Measurements from ENCODE around the gene UPP1. TPM values are rescaled to one million over a fixed set of nuclear protein-coding genes. Genes with fewer than 3 reads are reported as not detected.

UPP1 gene
- 10 to 100 TPM in 2 of 7 donors, 1 to 10 TPM in 5; 5.4 to 13.5 (median 7.1) TPM for total RNA-seq
- 1 to 10 TPM; 5.9 to 8.0 TPM for polyA plus RNA-seq
- long read RNA-seq, donor 1, partial matches to known transcripts: 1 of 13 reads
- long read RNA-seq, donor 1, other reads (novel, unspliced or antisense): 4 of 13 reads
- long read RNA-seq, donor 2, transcript UPP1-212 (3 exons, 2,782 nt): major isoform, 28 of 42 reads
- long read RNA-seq, donor 2, transcript UPP1-203 (9 exons, 1,375 nt): minor isoform, 5 of 42 reads
- long read RNA-seq, donor 2, partial matches to known transcripts: 7 of 42 reads
- long read RNA-seq, donor 2, other reads (novel, unspliced or antisense): 0 of 42 reads
- long read RNA-seq, donor 3, partial matches to known transcripts: 0 of 9 reads
- long read RNA-seq, donor 3, other reads (novel, unspliced or antisense): 2 of 9 reads

DNA sequence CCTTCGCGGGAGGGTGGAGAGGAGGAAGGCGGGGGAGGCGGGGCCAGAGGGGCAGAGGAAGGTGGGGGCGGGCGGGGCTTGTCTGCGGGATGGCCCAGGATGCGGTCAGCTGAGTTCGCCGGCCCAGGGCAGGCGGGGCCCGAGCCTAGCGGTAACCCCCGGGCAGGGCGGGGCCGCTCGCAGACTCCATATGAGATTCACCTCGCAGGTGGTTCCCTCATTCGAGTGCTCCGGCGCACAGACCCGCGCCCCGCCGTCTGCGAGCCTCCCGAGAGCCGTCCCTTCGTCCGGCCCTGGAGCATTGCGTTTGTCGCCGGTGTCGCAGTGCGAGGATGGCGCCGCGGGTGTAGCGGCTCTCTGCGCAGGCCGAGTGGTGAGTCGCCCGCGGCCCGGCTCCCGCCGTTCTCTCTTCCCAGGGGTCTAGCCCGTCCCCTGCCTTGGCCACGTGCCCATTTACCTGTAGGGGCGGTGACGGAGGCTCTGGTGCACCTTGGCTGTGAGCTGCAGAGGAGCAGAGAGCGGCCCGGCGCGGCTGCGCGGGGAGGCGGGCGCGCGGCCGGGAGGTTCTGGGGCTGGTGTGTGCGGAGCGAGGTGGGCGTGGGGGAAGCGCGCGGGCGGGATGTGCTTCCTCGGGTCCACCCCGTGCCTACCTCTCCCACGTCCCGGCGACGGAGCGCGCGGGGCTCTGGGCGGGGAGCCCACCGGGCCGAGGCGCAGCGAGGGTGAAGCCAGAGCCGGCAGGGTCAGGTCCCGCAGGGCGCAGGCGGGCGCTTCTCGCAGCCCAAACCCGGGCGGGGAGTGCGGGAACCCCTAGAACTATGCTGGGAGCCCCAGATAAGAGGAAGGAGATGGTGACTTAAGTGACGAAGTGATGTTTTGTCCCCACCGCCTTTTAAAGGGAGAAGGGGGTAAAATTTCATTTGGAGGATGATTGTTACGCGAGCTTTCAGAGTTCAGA, at the start of gene UPP1:
TSS of gene UPP1 (plus strand) at position 220 of the 958 bp plus-strand sequence. CDS start 5,519 bp downstream, outside the sequence.
- no peaks in the 10 kb centered on the region for H3K9me3 ChIP-seq
- no peak for TF ChIP-seq POLR2A (IDR thresholded peaks at IDR 0.05)
- TF ChIP-seq, protein P1, sequence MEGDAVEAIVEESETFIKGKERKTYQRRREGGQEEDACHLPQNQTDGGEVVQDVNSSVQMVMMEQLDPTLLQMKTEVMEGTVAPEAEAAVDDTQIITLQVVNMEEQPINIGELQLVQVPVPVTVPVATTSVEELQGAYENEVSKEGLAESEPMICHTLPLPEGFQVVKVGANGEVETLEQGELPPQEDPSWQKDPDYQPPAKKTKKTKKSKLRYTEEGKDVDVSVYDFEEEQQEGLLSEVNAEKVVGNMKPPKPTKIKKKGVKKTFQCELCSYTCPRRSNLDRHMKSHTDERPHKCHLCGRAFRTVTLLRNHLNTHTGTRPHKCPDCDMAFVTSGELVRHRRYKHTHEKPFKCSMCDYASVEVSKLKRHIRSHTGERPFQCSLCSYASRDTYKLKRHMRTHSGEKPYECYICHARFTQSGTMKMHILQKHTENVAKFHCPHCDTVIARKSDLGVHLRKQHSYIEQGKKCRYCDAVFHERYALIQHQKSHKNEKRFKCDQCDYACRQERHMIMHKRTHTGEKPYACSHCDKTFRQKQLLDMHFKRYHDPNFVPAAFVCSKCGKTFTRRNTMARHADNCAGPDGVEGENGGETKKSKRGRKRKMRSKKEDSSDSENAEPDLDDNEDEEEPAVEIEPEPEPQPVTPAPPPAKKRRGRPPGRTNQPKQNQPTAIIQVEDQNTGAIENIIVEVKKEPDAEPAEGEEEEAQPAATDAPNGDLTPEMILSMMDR (IDR thresholded peaks at IDR 0.05): no peak
- TF ChIP-seq EP300 (IDR thresholded peaks at IDR 0.05): no peak
- DNase-seq: peak; percentile 53 to 89 (median 84)
- peak within 1 kb of the TSS; percentile 70 for H3K4me3 ChIP-seq
- H3K27me3 ChIP-seq: no peaks in the 10 kb centered on the region
- intact Hi-C loops (cut with DNase I): no loop called here
- H3K36me3 ChIP-seq: no peaks in the 10 kb centered on the region
- H3K4me1 ChIP-seq (ENCODE audit: insufficient read depth): peaks cover 9% of the 10 kb centered on the region
- 4 to 6% (median 5%) methylated on average over 91 to 96 of the region's 96 CpGs for WGBS, 3 donors
- peak within 1 kb of the TSS; percentile 41 to 52 for H3K27ac ChIP-seq

DNA sequence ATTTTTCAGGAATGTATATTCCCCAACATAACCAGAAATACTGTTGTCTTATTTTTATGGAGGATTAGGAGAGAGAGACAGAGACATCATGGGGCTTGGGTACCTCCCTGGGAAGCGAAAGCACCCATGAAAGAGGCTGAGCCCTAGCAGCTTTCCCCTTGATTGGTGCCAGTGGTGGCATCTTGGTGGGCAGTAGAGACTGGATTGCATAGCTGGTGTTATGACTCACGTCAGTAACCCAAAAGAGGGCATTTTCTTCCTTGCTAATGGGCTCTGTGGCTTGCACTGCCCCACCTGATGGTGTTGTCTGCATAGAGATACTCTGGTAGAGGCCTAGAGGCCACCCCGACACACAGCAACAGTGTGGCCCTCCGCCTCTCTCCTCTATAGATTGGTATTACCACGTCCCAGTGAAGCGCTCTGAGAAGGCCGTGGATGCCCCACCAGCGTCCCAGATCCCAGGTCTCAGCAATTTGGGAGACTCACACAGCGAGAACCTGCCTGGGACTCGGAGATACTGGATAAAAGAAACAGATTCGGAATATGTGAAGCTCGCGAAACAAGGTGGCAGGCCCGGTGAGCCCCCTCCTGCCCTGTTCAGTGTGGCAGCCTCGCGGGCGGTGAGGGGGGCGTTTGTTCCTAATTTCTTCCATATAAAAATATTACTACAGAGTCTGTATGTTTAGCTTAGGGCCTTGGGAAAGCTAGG, 48.0 kb upstream of the UPP1 start:
- H3K4me1 ChIP-seq (ENCODE audit: insufficient read depth): no peaks in the 10 kb centered on the region

DNA sequence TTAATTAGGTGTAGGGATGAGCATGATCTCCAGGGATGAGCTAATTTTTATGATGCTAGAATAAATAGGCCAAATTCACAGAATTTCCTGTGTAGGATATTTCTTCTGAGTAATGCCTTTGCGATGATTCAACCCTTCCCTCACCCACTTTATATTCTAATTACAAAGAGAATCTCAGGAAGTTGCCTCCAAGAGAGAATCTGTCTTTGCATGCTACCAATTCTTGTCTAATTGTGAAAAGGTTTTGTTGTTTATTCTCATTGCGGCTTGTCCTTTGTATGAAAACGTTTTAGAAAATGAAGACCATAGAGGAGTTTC, 47.5 kb upstream of the UPP1 start:
- Histone ChIP-seq H3K4me3 (no peak overlapping the region), H3K36me3 (no peaks in the 10 kb centered on the region), H3K4me1 (ENCODE audit: insufficient read depth) (no peaks in the 10 kb centered on the region), H3K9me3 (no peaks in the 10 kb centered on the region), H3K27me3 (no peaks in the 10 kb centered on the region), H3K27ac (no peak overlapping the region)
- 73 to 83% (median 74%) methylated on average over 3 of the region's 3 CpGs for WGBS, 3 donors
- intact Hi-C loops (cut with DNase I): no loop called here
- TF ChIP-seq, protein P1 (IDR thresholded peaks at IDR 0.05): no peak
- no peak for TF ChIP-seq POLR2A (IDR thresholded peaks at IDR 0.05)
- no peak for TF ChIP-seq EP300 (IDR thresholded peaks at IDR 0.05)
- no peak for DNase-seq

More for the DNA sequence above, 48.0 kb upstream of the UPP1 start:
- H3K27ac ChIP-seq: no peak overlapping the region
- H3K9me3 ChIP-seq: no peaks in the 10 kb centered on the region
- DNase-seq: no peak
- no peaks in the 10 kb centered on the region for H3K27me3 ChIP-seq
- TF ChIP-seq EP300 (IDR thresholded peaks at IDR 0.05) (no peak), POLR2A (IDR thresholded peaks at IDR 0.05) (no peak)
- TF ChIP-seq, protein P1 (IDR thresholded peaks at IDR 0.05): no peak
- no peak overlapping the region for H3K4me3 ChIP-seq
- intact Hi-C loops (cut with DNase I): no loop called here
- 88 to 94% (median 89%) methylated on average over 18 of the region's 18 CpGs for WGBS, 3 donors
- H3K36me3 ChIP-seq: no peaks in the 10 kb centered on the region

DNA sequence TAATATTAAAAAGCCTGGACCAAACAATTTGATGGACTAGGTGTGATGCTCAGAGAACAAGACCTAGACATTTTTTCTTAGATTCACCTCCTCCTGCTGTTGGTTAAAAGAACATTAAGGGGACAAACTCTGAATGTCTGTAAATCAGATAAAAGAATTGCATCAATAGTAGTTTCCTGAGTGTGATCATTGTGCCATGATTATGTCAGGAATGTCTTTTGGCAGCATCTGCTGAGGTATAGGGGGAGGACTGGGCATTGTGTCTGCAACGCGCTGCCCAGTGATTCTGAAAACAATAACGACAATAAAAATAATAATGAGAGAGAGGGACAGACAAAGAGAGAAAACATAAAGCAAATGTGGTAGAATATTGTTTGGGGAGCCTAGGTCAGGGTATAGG, 46.8 kb upstream of the UPP1 start:
- Histone ChIP-seq H3K36me3 (no peaks in the 10 kb centered on the region), H3K4me1 (ENCODE audit: insufficient read depth) (no peaks in the 10 kb centered on the region), H3K9me3 (no peaks in the 10 kb centered on the region), H3K27me3 (no peaks in the 10 kb centered on the region), H3K4me3 (no peak overlapping the region), H3K27ac (no peak overlapping the region)
- intact Hi-C loops (cut with DNase I): no loop called here
- 53 to 74% (median 56%) methylated on average over 3 of the region's 3 CpGs for WGBS, 3 donors
- DNase-seq: no peak
- TF ChIP-seq EP300 (IDR thresholded peaks at IDR 0.05) (no peak), POLR2A (IDR thresholded peaks at IDR 0.05) (no peak)
- TF ChIP-seq, protein P1 (IDR thresholded peaks at IDR 0.05): no peak

Data from ovary (tissue), 10 donors.